Adrenal gland (tissue), 12 donors: ENCODE measurements around the gene ACOX3. TPM values are rescaled to one million over a fixed set of nuclear protein-coding genes. Genes with fewer than 3 reads are reported as not detected.
"Not testable (repeated sequence)": the region's sequence is repeated elsewhere in the genome, so short reads cannot be mapped to it uniquely, and the experiment has no call there.

Experiments
- DNase-seq, 7 donors: peaks; one replicate each; pipeline ENCODE4 v3.0.0-alpha.2; 2019 to 2020
- H3K27ac ChIP-seq, 5 donors: fragments of 200-600 bp; sonication (generic) in 4 of 5; 1 replicate in 3 of 5; 2 replicates in 2 of 5; pipeline versions ENCODE4 v1.5.1 to v1.8.0; 2016 to 2020; ENCODE audit warnings: mild to moderate bottlenecking in 1 of 5
- H3K27me3 ChIP-seq: fragments of 200-600 bp; 2 replicates; pipeline ENCODE4 v1.8.0; 2021
- H3K36me3 ChIP-seq, 2 donors: fragments of 200-600 bp; replicated peaks in 1 of 2; 1 replicate in 1 of 2; 2 replicates in 1 of 2; pipeline versions ENCODE4 v1.5.1 to v1.8.0; 2018 to 2022
- H3K4me1 ChIP-seq, 2 donors: fragments of 200-600 bp; replicated peaks in 1 of 2; 1 replicate in 1 of 2; 2 replicates in 1 of 2; pipeline versions ENCODE4 v1.5.1 to v1.8.0; 2018 to 2021
- H3K4me3 ChIP-seq, 4 donors: fragments of 200-600 bp; sonication (generic) in 3 of 4; one replicate each; pipeline ENCODE4 v1.5.1; 2016 to 2018
- H3K9me3 ChIP-seq, 3 donors: fragments of 200-600 bp; sonication (generic) in 1 of 3; replicated peaks in 1 of 3; 1 replicate in 2 of 3; 2 replicates in 1 of 3; pipeline versions ENCODE4 v1.5.1 to v1.8.0; 2016 to 2021
- CTCF ChIP-seq, 6 experiments: fragments of 450-650 bp in 4 of 6; fragments of 200-600 bp in 2 of 6; sonication (generic) in 1 of 6; IDR thresholded peaks; 1 replicate in 5 of 6; 2 replicates in 1 of 6; pipeline versions ENCODE4 v1.5.1 to v1.8.0; 2016 to 2021; ENCODE audit warnings: antibody characterized with exemption in 6 of 6, mild to moderate bottlenecking in 2 of 6, moderate library complexity in 1 of 6
- POLR2A ChIP-seq, 2 donors: fragments of 450-650 bp; IDR thresholded peaks; one replicate each; pipeline ENCODE4 v1.6.1; 2017; ENCODE audit warnings: antibody characterized with exemption in 2 of 2, mild to moderate bottlenecking in 2 of 2, moderate library complexity in 1 of 2
- WGBS, 4 donors: extraction: QIAGEN DNeasy Blood & Tissue Kit in 2 of 4; methylation state at CpG; one replicate each; pipeline versions ENCODE4 v1.1.5 to v1.1.7; 2013 to 2017; 5-methylcytosine and 5-hydroxymethylcytosine counted together
- intact Hi-C, 2 donors: fragments of 100-400 bp; cut with DNase I; formaldehyde crosslinking; loops; one replicate each; pipeline versions ENCODE4 v1.14.1 to v1.15.0; 2022 to 2023
- polyA plus RNA-seq, 3 donors: library from polyadenylated mRNA; stranded (reverse); fragments of 200-250 nt in 2 of 3; fragments of 350-450 nt in 1 of 3; fragmentation: Illumina TruSeq in 1 of 3; extraction: RNeasy Lipid Tissue Mini Kit (QIAGEN cat#74804) in 1 of 3; gene quantifications; one replicate each; pipeline ENCODE4 v1.2.3, GENCODE V29; 2013 to 2014
- total RNA-seq, 9 donors: library from RNA; depleted of rRNA in 4 of 9; stranded (reverse); fragments of >200 nt in 4 of 9; fragments of 120-200 nt in 1 of 9; fragmentation: NEBNext Ultra II Directional in 1 of 9; extraction: Animal tissue kit (Norgen Biotek cat#: 25700) in 1 of 9; gene quantifications; one replicate each; pipeline versions ENCODE4 v1.1.0 to v1.2.4, GENCODE V29; 2013 to 2023
- donor health status: healthy with polysubstance abuse.
- donor health status: Bipolar disorder and iron deficiency.
- donor health status: DM: yes; HTN: yes; CAD: no.
- donor health status: DM: no; HTN: no; CAD: no.
- donor health status: DM: no; HTN: no; CAD: no.
- donor health status: DM: yes; HTN: yes; CAD: no.

The ACOX3 gene
- total and polyA plus RNA-seq, 12 donors, result 10.4 to 44.2 (median 26.3) TPM

GRCh38 chr4:8407316-8407715 is 33.2 kb downstream of the ACOX3 start:
- H3K36me3 ChIP-seq, result peaks cover 0 to 26% of the 10 kb centered on the region in 2 donors
- 90 to 96% (median 95%) methylated on average over 11 to 14 of the region's 14 CpGs for WGBS, 4 donors
- intact Hi-C loops, result no loop called here
- H3K27ac ChIP-seq, result no peak overlapping the region
- H3K9me3 ChIP-seq, result no peaks in the 10 kb centered on the region
- no peak overlapping the region for H3K4me3 ChIP-seq
- H3K4me1 ChIP-seq, result peaks cover 0 to 10% of the 10 kb centered on the region in 2 donors
- DNase-seq, result no peak
- TF ChIP-seq CTCF (IDR thresholded peaks at IDR 0.05) (no peak), POLR2A (IDR thresholded peaks at IDR 0.05) (no peak)
- H3K27me3 ChIP-seq, result no peaks in the 10 kb centered on the region

DNA sequence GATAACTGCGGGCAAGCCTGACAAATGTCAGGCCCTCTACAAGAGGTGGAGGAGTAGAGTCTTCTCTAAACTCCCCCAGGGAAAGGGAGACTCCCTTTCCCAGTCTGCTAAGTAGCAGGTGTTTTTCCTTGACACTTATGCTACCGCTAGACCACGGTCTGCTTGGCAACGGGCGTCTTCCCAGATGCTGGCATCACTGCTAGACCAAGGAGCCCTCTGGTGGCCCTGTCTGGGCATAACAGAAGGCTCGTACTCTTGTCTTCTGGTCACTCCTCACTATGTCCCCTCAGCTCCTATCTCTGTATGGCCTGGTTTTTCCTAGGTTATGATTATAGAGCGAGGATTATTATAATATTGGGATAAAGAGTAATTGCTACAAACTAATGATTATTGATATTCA is 33.6 kb downstream of the ACOX3 start:
- H3K36me3 ChIP-seq, result peaks cover 0 to 26% of the 10 kb centered on the region in 2 donors
- intact Hi-C loops, H3K27ac ChIP-seq, H3K9me3 ChIP-seq, H3K27me3 ChIP-seq, H3K4me3 ChIP-seq: not testable (repeated sequence)
- peak in 6 of 7 donors; percentile 61 to 87 (median 76) for DNase-seq
- WGBS, 4 donors, result 71 to 76% (median 73%) methylated on average over 7 of the region's 7 CpGs
- TF ChIP-seq CTCF (IDR thresholded peaks at IDR 0.05), result peak; percentile 25 to 66 (median 58)
- peaks cover 0 to 14% of the 10 kb centered on the region in 2 donors for H3K4me1 ChIP-seq

DNA sequence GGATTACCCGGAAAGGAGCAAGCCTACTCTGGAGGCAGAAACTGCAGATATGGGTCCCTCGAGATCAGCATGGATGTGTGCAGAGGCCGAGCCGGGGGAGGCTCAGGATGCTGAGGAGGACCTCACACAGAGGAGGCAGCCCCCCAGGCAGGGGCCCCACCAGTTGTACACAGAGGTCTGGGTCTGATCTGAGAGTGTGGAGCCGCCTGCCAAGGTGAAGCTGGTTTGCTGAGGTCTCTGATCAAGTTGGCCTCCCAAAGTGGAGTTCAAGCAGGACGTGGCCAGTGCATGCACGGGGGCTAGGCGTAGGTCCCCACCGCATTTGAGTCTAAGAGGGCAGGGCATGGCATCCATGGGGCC is 35.0 kb downstream of the ACOX3 start:
- TF ChIP-seq POLR2A (IDR thresholded peaks at IDR 0.05), result no peak
- TF ChIP-seq CTCF (IDR thresholded peaks at IDR 0.05), result no peak

DNA sequence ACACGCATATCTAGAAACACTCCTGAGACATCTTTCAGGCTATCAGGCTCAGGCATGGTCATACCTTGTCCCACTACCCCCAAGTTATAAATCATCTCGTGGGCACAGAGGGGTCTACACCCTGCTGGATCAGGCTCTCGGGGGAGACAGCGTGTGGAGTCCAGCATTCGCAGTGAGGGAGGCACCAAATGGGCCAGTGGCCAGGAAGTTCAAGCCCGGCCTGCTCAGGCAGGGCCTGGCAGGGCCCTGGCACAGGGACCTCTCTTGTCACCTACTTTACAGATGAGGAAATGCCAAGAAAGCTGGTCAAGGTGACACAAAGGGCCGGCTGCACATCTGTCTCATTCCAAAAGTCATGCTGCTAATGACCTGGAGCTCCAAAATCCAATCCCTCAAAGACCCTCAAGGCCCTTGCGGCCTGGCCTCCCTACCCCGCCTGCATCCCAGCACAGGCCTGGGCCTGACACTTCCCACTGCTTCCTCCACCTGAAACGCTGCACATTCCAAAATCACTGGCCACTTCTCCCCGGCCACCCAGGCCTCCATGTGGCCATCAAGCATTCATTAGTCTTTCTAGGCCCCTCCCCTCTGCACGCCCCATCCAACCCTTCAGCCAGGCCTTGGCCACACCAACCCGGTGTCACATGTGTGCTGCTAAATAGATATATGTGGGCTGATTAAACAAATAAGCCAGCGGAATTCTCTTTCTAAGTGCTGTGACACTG is 35.6 kb downstream of the ACOX3 start:
- H3K36me3 ChIP-seq, result peaks cover 0 to 21% of the 10 kb centered on the region in 2 donors
- no peak overlapping the region for H3K4me3 ChIP-seq
- H3K4me1 ChIP-seq, result peaks cover 0 to 15% of the 10 kb centered on the region in 2 donors
- H3K9me3 ChIP-seq, result no peaks in the 10 kb centered on the region
- intact Hi-C loops, result loop anchor here in 1 of 2 donors (5.0 kb wide), 1 partner anchor 228 kb away; no protein-coding TSS in a partner anchor
- no peak for TF ChIP-seq CTCF (IDR thresholded peaks at IDR 0.05)
- no peak for TF ChIP-seq POLR2A (IDR thresholded peaks at IDR 0.05)
- no peaks in the 10 kb centered on the region for H3K27me3 ChIP-seq
- no peak overlapping the region for H3K27ac ChIP-seq
- WGBS, 4 donors, result 83 to 89% (median 85%) methylated on average over 12 to 14 of the region's 14 CpGs
- DNase-seq, result no peak

More for the DNA sequence above, 35.0 kb downstream of the ACOX3 start:
- Histone ChIP-seq H3K4me1 (peaks cover 0 to 15% of the 10 kb centered on the region in 2 donors), H3K27ac (no peak overlapping the region), H3K36me3 (peaks cover 0 to 21% of the 10 kb centered on the region in 2 donors), H3K27me3 (no peaks in the 10 kb centered on the region), H3K4me3 (no peak overlapping the region), H3K9me3 (no peaks in the 10 kb centered on the region)
- DNase-seq, result no peak
- intact Hi-C loops, result no loop called here
- 90 to 98% (median 93%) methylated on average over 4 to 9 of the region's 9 CpGs for WGBS, 4 donors
